ENCODE measurements around the gene SUV39H1.

GRCh38 chrX:48702032-48702431 is 5.5 kb downstream of the SUV39H1 start:
- TF ChIP-seq EZH2 (IDR thresholded peaks at IDR 0.05; ENCODE audit: borderline replicate concordance): no peak
- TF ChIP-seq CTCF (IDR thresholded peaks at IDR 0.05; ENCODE audit: poor library complexity): no peak
- TF ChIP-seq EZH2phosphoT487 (IDR thresholded peaks at IDR 0.05; ENCODE audit: low read depth, severe bottlenecking, unreplicated experiment): no peak

Data from hepatocyte (in vitro differentiated cells).